ENCODE results near the gene DDX31. TPM values are rescaled to one million over a fixed set of nuclear protein-coding genes. Genes with fewer than 3 reads are reported as not detected.

The DDX31 gene
- total RNA-seq, 2 experiments from 2014 or later: 20.9 to 22.8 TPM

DNA sequence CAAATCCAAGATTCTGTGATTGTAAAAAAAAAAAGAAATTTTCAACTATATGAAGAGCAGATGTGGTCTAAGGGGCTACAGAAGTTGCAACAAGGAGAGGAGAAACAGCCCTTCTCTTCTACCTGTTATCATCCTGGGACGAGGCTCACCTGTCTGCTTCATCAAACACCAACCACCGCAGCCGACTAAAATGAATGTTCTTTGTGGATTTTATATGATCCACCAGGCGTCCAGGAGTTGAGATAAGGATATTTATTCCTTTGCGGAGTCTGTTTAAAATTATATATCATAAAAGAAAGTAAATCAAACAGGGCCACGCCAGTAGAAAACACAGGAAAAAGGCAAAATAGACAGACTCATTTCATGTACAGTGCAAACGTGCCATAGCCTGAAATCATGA lies 21.5 kb downstream of the DDX31 start:
- DNase-seq (no peak), ATAC-seq (no peak)
- TF ChIP-seq CTCF (IDR thresholded peaks at IDR 0.05): no peak
- Mint-ChIP-seq H3K27ac (no peak overlapping the region), H3K27me3 (no peaks in the 10 kb centered on the region), H3K36me3 (ENCODE audit: low read depth) (peaks cover 44% of the 10 kb centered on the region), H3K9me3 (no peaks in the 10 kb centered on the region), H3K4me3 (no peak overlapping the region), H3K4me1 (ENCODE audit: low read depth) (peaks cover 6% of the 10 kb centered on the region)
- intact Hi-C loops (cut with micrococcal nuclease): no loop called here
- CTCF ChIA-PET: no interaction called here
- POLR2A ChIA-PET: interaction anchor here (1.4 kb wide), 1 partner anchor 10 kb away, joined by 4 read pairs; no protein-coding TSS in a partner anchor

- H3K36me3 Mint-ChIP-seq (ENCODE audit: low read depth): peaks cover 47% of the 10 kb centered on the region
- ATAC-seq: no peak
- ChIA-PET CTCF (no interaction called here), POLR2A (no interaction called here)
- H3K9me3 Mint-ChIP-seq: no peaks in the 10 kb centered on the region
- DNase-seq: no peak
- H3K27me3 Mint-ChIP-seq: no peaks in the 10 kb centered on the region
- intact Hi-C loops (cut with micrococcal nuclease): no loop called here
- H3K4me3 Mint-ChIP-seq: no peak overlapping the region
- H3K4me1 Mint-ChIP-seq (ENCODE audit: low read depth): peaks cover 6% of the 10 kb centered on the region
- TF ChIP-seq CTCF (IDR thresholded peaks at IDR 0.05): no peak
- H3K27ac Mint-ChIP-seq: no peak overlapping the region
Observed at GRCh38 chr9:132647806-132648205, 22.0 kb downstream of the DDX31 start.

- H3K9me3 Mint-ChIP-seq: no peaks in the 10 kb centered on the region
- peaks cover 43% of the 10 kb centered on the region for H3K36me3 Mint-ChIP-seq (ENCODE audit: low read depth)
- CTCF ChIA-PET: no interaction called here
- no peak overlapping the region for H3K27ac Mint-ChIP-seq
- no peak overlapping the region for H3K4me3 Mint-ChIP-seq
- intact Hi-C loops (cut with micrococcal nuclease): no loop called here
- H3K4me1 Mint-ChIP-seq (ENCODE audit: low read depth): peaks cover 6% of the 10 kb centered on the region
- no peak for TF ChIP-seq CTCF (IDR thresholded peaks at IDR 0.05)
- POLR2A ChIA-PET: no interaction called here
- DNase-seq: no peak
- no peaks in the 10 kb centered on the region for H3K27me3 Mint-ChIP-seq
- ATAC-seq: no peak
Observed at GRCh38 chr9:132647355-132647754, 22.4 kb downstream of the DDX31 start.

- H3K27me3 Mint-ChIP-seq: no peaks in the 10 kb centered on the region
- H3K36me3 Mint-ChIP-seq (ENCODE audit: low read depth): peaks cover 46% of the 10 kb centered on the region
- CTCF ChIA-PET: no interaction called here
- H3K9me3 Mint-ChIP-seq: no peaks in the 10 kb centered on the region
- ATAC-seq: no peak
- peaks cover 6% of the 10 kb centered on the region for H3K4me1 Mint-ChIP-seq (ENCODE audit: low read depth)
- no peak for DNase-seq
- intact Hi-C loops (cut with micrococcal nuclease): no loop called here
- no peak for TF ChIP-seq CTCF (IDR thresholded peaks at IDR 0.05)
- POLR2A ChIA-PET: no interaction called here
- no peak overlapping the region for H3K4me3 Mint-ChIP-seq
- H3K27ac Mint-ChIP-seq: no peak overlapping the region
Observed at GRCh38 chr9:132646726-132647125, 23.1 kb downstream of the DDX31 start.

DNA sequence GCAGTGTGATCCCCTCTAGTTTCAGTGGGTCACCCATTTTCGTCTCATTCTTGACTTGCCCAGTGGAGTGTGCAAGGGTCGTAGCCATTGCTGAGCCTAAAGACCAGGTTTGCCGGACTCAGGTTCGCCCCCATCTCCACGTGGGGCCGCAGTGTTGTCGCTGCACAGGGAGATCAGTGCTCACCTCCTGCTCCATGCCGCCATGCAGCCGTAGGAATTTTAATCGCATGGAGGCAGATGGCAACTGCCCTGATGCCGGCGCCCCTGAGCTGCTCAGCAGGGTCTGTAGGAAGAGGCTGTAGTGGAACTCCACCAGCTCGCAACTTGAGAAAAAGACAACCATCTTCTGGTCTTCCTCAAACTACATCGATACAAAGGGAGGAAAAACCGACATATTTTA lies 24.1 kb downstream of the DDX31 start:
- peaks cover 6% of the 10 kb centered on the region for H3K4me1 Mint-ChIP-seq (ENCODE audit: low read depth)
- ATAC-seq (no peak), DNase-seq (no peak)
- ChIA-PET CTCF (interaction anchor here (1.9 kb wide), 1 partner anchor 24 kb away, joined by 5 read pairs; the partner anchor contains the start of genes DDX31 and GTF3C4), POLR2A (interaction anchor here (0.9 kb wide), 1 partner anchor 14 kb away, joined by 5 read pairs; no protein-coding TSS in a partner anchor)
- no peak for TF ChIP-seq CTCF (IDR thresholded peaks at IDR 0.05)
- H3K27ac Mint-ChIP-seq: no peak overlapping the region
- no peaks in the 10 kb centered on the region for H3K9me3 Mint-ChIP-seq
- H3K4me3 Mint-ChIP-seq: no peak overlapping the region
- H3K27me3 Mint-ChIP-seq: no peaks in the 10 kb centered on the region
- peaks cover 48% of the 10 kb centered on the region for H3K36me3 Mint-ChIP-seq (ENCODE audit: low read depth)
- intact Hi-C loops (cut with micrococcal nuclease): no loop called here

Data from activated CD8-positive, alpha-beta T cell treated with anti-CD3 and anti-CD28 coated beads for 36 hours (primary cell).